ENCODE measurements around the gene PPP1R1B. TPM values are rescaled to one million over a fixed set of nuclear protein-coding genes. Genes with fewer than 3 reads are reported as not detected.
A peak's percentile ranks its signal among the peaks of the same experiment; 100 is the strongest.

The PPP1R1B gene
- total RNA-seq (2021) (8.2 and 11.7 TPM in 2 replicates), Bru-seq, nascent RNA (percentile 26 among the genes with signal in this experiment), BruChase-seq, experiment 1, labeled RNA remaining after a 2-hour chase (percentile 37 among the genes with signal in this experiment), BruChase-seq, experiment 2, labeled RNA remaining after a 6-hour chase (percentile 37 among the genes with signal in this experiment)
- long read RNA-seq, partial matches to known transcripts = 2 of 4 reads
- long read RNA-seq, other reads (novel, unspliced or antisense) = 0 of 4 reads

GRCh38 chr17:39626171-39627046, at the start of gene PPP1R1B:
Gene PPP1R1B (plus strand): TSS chr17:39626952. CDS start chr17:39627393, 441 bp downstream.
- Histone ChIP-seq H3K4me1 (ENCODE audit: insufficient read depth, low read length, poor library complexity, severe bottlenecking) (peaks cover 6% of the 10 kb centered on the region), H3K4me3 (ENCODE audit: low read depth, low read length, poor library complexity, severe bottlenecking) (peak within 1 kb of the TSS; percentile 52), H3K9me3 (ENCODE audit: low read depth, low read length, poor library complexity, severe bottlenecking) (no peaks in the 10 kb centered on the region), H3K27ac (ENCODE audit: low read depth, low read length, poor library complexity, severe bottlenecking) (no peak within 1 kb of the TSS), H3K27me3 (replicated peaks; ENCODE audit: insufficient read depth, low read depth, low read length, poor library complexity) (no peaks in the 10 kb centered on the region), H3K36me3 (ENCODE audit: insufficient read depth, low read length, poor library complexity, severe bottlenecking) (no peaks in the 10 kb centered on the region)
- ChIA-PET CTCF (interaction anchor here (0.6 kb wide), 1 partner anchor 79 kb away, joined by 5 read pairs; no protein-coding TSS in a partner anchor), POLR2A (ENCODE audit: low non-redundant PET) (interaction anchor here (0.6 kb wide), 1 partner anchor 423 kb away, joined by 3 read pairs; no protein-coding TSS in a partner anchor)
- TF ChIP-seq CTCF (conservative IDR thresholded peaks at IDR 0.05; ENCODE audit: low read depth, low read length) = no peak
- TF ChIP-seq EZH2 (IDR thresholded peaks at IDR 0.05; ENCODE audit: borderline replicate concordance, low read depth, low read length, poor library complexity, severe bottlenecking) = no peak
- intact Hi-C loops (cut with micrococcal nuclease; ENCODE audit: unreplicated experiment) = no loop called here
- peak; percentile 71 for DNase-seq (ENCODE audit: low spot score)
- no TSS peak for BruUV-seq (replicated peaks)

- DNase-seq (ENCODE audit: low spot score) = no peak
- Histone ChIP-seq H3K36me3 (ENCODE audit: insufficient read depth, low read length, poor library complexity, severe bottlenecking) (no peaks in the 10 kb centered on the region), H3K4me3 (ENCODE audit: low read depth, low read length, poor library complexity, severe bottlenecking) (no peak overlapping the region), H3K4me1 (ENCODE audit: insufficient read depth, low read length, poor library complexity, severe bottlenecking) (no peaks in the 10 kb centered on the region), H3K27ac (ENCODE audit: low read depth, low read length, poor library complexity, severe bottlenecking) (no peak overlapping the region), H3K9me3 (ENCODE audit: low read depth, low read length, poor library complexity, severe bottlenecking) (no peaks in the 10 kb centered on the region), H3K27me3 (replicated peaks; ENCODE audit: insufficient read depth, low read depth, low read length, poor library complexity) (no peaks in the 10 kb centered on the region)
- ChIA-PET CTCF (no interaction called here), POLR2A (ENCODE audit: low non-redundant PET) (no interaction called here)
- intact Hi-C loops (cut with micrococcal nuclease; ENCODE audit: unreplicated experiment) = no loop called here
- no TSS peak for BruUV-seq (replicated peaks)
- TF ChIP-seq EZH2 (IDR thresholded peaks at IDR 0.05; ENCODE audit: borderline replicate concordance, low read depth, low read length, poor library complexity, severe bottlenecking) (no peak), CTCF (conservative IDR thresholded peaks at IDR 0.05; ENCODE audit: low read depth, low read length) (no peak)
Observed at GRCh38 chr17:39578272-39578671, 48.5 kb upstream of the PPP1R1B start.

- ChIA-PET CTCF (no interaction called here), POLR2A (ENCODE audit: low non-redundant PET) (no interaction called here)
- TF ChIP-seq CTCF (conservative IDR thresholded peaks at IDR 0.05; ENCODE audit: low read depth, low read length) = no peak
- Histone ChIP-seq H3K27ac (ENCODE audit: low read depth, low read length, poor library complexity, severe bottlenecking) (no peak overlapping the region), H3K27me3 (replicated peaks; ENCODE audit: insufficient read depth, low read depth, low read length, poor library complexity) (no peaks in the 10 kb centered on the region), H3K4me1 (ENCODE audit: insufficient read depth, low read length, poor library complexity, severe bottlenecking) (no peaks in the 10 kb centered on the region), H3K4me3 (ENCODE audit: low read depth, low read length, poor library complexity, severe bottlenecking) (no peak overlapping the region), H3K9me3 (ENCODE audit: low read depth, low read length, poor library complexity, severe bottlenecking) (no peaks in the 10 kb centered on the region), H3K36me3 (ENCODE audit: insufficient read depth, low read length, poor library complexity, severe bottlenecking) (no peaks in the 10 kb centered on the region)
- no peak for DNase-seq (ENCODE audit: low spot score)
- intact Hi-C loops (cut with micrococcal nuclease; ENCODE audit: unreplicated experiment) = no loop called here
- BruUV-seq (replicated peaks) = no TSS peak
Observed at GRCh38 chr17:39579318-39580081, 47.3 kb upstream of the PPP1R1B start.
